ENCODE measurements around the gene GALM.

The GALM gene

GRCh38 chr2:38718601-38719000 is 52.7 kb downstream of the GALM start:
- H3K36me3 ChIP-seq (ENCODE audit: control insufficient read depth in 1 of 2, insufficient read depth in 2 of 2, low read length in 2 of 2), result no peaks in the 10 kb centered on the region
- no peak overlapping the region for H3K27ac ChIP-seq (ENCODE audit: low read length)
- H3K27me3 ChIP-seq (ENCODE audit: low read depth, low read length), result no peaks in the 10 kb centered on the region
- peaks cover 0 to 4% of the 10 kb centered on the region in 2 donors for H3K4me1 ChIP-seq (ENCODE audit: control insufficient read depth in 1 of 2, insufficient read depth in 2 of 2, low read length in 2 of 2)
- H3K9me3 ChIP-seq (ENCODE audit: control insufficient read depth in 1 of 2, low read length in 2 of 2), result no peaks in the 10 kb centered on the region
- no peak overlapping the region for H3K4me3 ChIP-seq (ENCODE audit: low read depth in 1 of 2, low read length in 2 of 2)

- Histone ChIP-seq H3K9me3 (ENCODE audit: control insufficient read depth in 1 of 2, low read length in 2 of 2) (no peaks in the 10 kb centered on the region), H3K36me3 (ENCODE audit: control insufficient read depth in 1 of 2, insufficient read depth in 2 of 2, low read length in 2 of 2) (no peaks in the 10 kb centered on the region), H3K4me1 (ENCODE audit: control insufficient read depth in 1 of 2, insufficient read depth in 2 of 2, low read length in 2 of 2) (peaks cover 0 to 4% of the 10 kb centered on the region in 2 donors), H3K27me3 (ENCODE audit: low read depth, low read length) (no peaks in the 10 kb centered on the region), H3K27ac (ENCODE audit: low read length) (no peak overlapping the region), H3K4me3 (ENCODE audit: low read depth in 1 of 2, low read length in 2 of 2) (no peak overlapping the region)
These were observed 53.8 kb downstream of the GALM start for GRCh38 chr2:38719706-38720105.

GRCh38 chr2:38720613-38721241 is 54.8 kb downstream of the GALM start:
- peak overlapping the region; percentile 2 for H3K27ac ChIP-seq (ENCODE audit: low read length)
- H3K36me3 ChIP-seq (ENCODE audit: control insufficient read depth in 1 of 2, insufficient read depth in 2 of 2, low read length in 2 of 2), result no peaks in the 10 kb centered on the region
- H3K9me3 ChIP-seq (ENCODE audit: control insufficient read depth in 1 of 2, low read length in 2 of 2), result no peaks in the 10 kb centered on the region
- no peaks in the 10 kb centered on the region for H3K27me3 ChIP-seq (ENCODE audit: low read depth, low read length)
- no peak overlapping the region for H3K4me3 ChIP-seq (ENCODE audit: low read depth in 1 of 2, low read length in 2 of 2)
- peaks cover 0 to 4% of the 10 kb centered on the region in 2 donors for H3K4me1 ChIP-seq (ENCODE audit: control insufficient read depth in 1 of 2, insufficient read depth in 2 of 2, low read length in 2 of 2)

GRCh38 chr2:38722271-38723061 is 56.6 kb downstream of the GALM start:
- Histone ChIP-seq H3K4me1 (ENCODE audit: control insufficient read depth in 1 of 2, insufficient read depth in 2 of 2, low read length in 2 of 2) (peaks cover 0 to 4% of the 10 kb centered on the region in 2 donors), H3K27ac (ENCODE audit: low read length) (no peak overlapping the region), H3K4me3 (ENCODE audit: low read depth in 1 of 2, low read length in 2 of 2) (no peak overlapping the region), H3K27me3 (ENCODE audit: low read depth, low read length) (no peaks in the 10 kb centered on the region), H3K36me3 (ENCODE audit: control insufficient read depth in 1 of 2, insufficient read depth in 2 of 2, low read length in 2 of 2) (no peaks in the 10 kb centered on the region), H3K9me3 (ENCODE audit: control insufficient read depth in 1 of 2, low read length in 2 of 2) (no peaks in the 10 kb centered on the region)

- H3K4me3 ChIP-seq (ENCODE audit: low read depth in 1 of 2, low read length in 2 of 2), result no peak overlapping the region
- no peak overlapping the region for H3K27ac ChIP-seq (ENCODE audit: low read length)
- H3K27me3 ChIP-seq (ENCODE audit: low read depth, low read length), result no peaks in the 10 kb centered on the region
- peaks cover 0 to 4% of the 10 kb centered on the region in 2 donors for H3K4me1 ChIP-seq (ENCODE audit: control insufficient read depth in 1 of 2, insufficient read depth in 2 of 2, low read length in 2 of 2)
- no peaks in the 10 kb centered on the region for H3K9me3 ChIP-seq (ENCODE audit: control insufficient read depth in 1 of 2, low read length in 2 of 2)
- H3K36me3 ChIP-seq (ENCODE audit: control insufficient read depth in 1 of 2, insufficient read depth in 2 of 2, low read length in 2 of 2), result no peaks in the 10 kb centered on the region
These were observed 57.3 kb downstream of the GALM start for GRCh38 chr2:38723173-38723572.

GRCh38 chr2:38727661-38728060 is 61.7 kb downstream of the GALM start:
- Histone ChIP-seq H3K27ac (ENCODE audit: low read length) (no peak overlapping the region), H3K4me3 (ENCODE audit: low read depth in 1 of 2, low read length in 2 of 2) (no peak overlapping the region), H3K9me3 (ENCODE audit: control insufficient read depth in 1 of 2, low read length in 2 of 2) (no peaks in the 10 kb centered on the region), H3K36me3 (ENCODE audit: control insufficient read depth in 1 of 2, insufficient read depth in 2 of 2, low read length in 2 of 2) (peaks cover 4 to 9% of the 10 kb centered on the region in 2 donors), H3K4me1 (ENCODE audit: control insufficient read depth in 1 of 2, insufficient read depth in 2 of 2, low read length in 2 of 2) (no peaks in the 10 kb centered on the region), H3K27me3 (ENCODE audit: low read depth, low read length) (no peaks in the 10 kb centered on the region)

GRCh38 chr2:38728694-38729093 is 62.8 kb downstream of the GALM start:
- H3K4me1 ChIP-seq (ENCODE audit: control insufficient read depth in 1 of 2, insufficient read depth in 2 of 2, low read length in 2 of 2), result no peaks in the 10 kb centered on the region

GRCh38 chr2:38731090-38731489 is 65.2 kb downstream of the GALM start:
- H3K27me3 ChIP-seq (ENCODE audit: low read depth, low read length), result no peaks in the 10 kb centered on the region

More at GRCh38 chr2:38728694-38729093, 62.8 kb downstream of the GALM start:
- H3K36me3 ChIP-seq (ENCODE audit: control insufficient read depth in 1 of 2, insufficient read depth in 2 of 2, low read length in 2 of 2), result peaks cover 12 to 16% of the 10 kb centered on the region in 2 donors
- no peak overlapping the region for H3K27ac ChIP-seq (ENCODE audit: low read length)
- H3K4me3 ChIP-seq (ENCODE audit: low read depth in 1 of 2, low read length in 2 of 2), result no peak overlapping the region
- no peaks in the 10 kb centered on the region for H3K9me3 ChIP-seq (ENCODE audit: control insufficient read depth in 1 of 2, low read length in 2 of 2)
- no peaks in the 10 kb centered on the region for H3K27me3 ChIP-seq (ENCODE audit: low read depth, low read length)

GRCh38 chr2:38731684-38732221 is 65.8 kb downstream of the GALM start:
- no peak overlapping the region for H3K4me3 ChIP-seq (ENCODE audit: low read depth in 1 of 2, low read length in 2 of 2)
- H3K27me3 ChIP-seq (ENCODE audit: low read depth, low read length), result no peaks in the 10 kb centered on the region
- H3K4me1 ChIP-seq (ENCODE audit: control insufficient read depth in 1 of 2, insufficient read depth in 2 of 2, low read length in 2 of 2), result peaks cover 0 to 9% of the 10 kb centered on the region in 2 donors
- H3K27ac ChIP-seq (ENCODE audit: low read length), result no peak overlapping the region
- no peaks in the 10 kb centered on the region for H3K9me3 ChIP-seq (ENCODE audit: control insufficient read depth in 1 of 2, low read length in 2 of 2)
- peaks cover 14 to 18% of the 10 kb centered on the region in 2 donors for H3K36me3 ChIP-seq (ENCODE audit: control insufficient read depth in 1 of 2, insufficient read depth in 2 of 2, low read length in 2 of 2)

More at GRCh38 chr2:38731090-38731489, 65.2 kb downstream of the GALM start:
- Histone ChIP-seq H3K27ac (ENCODE audit: low read length) (no peak overlapping the region), H3K4me1 (ENCODE audit: control insufficient read depth in 1 of 2, insufficient read depth in 2 of 2, low read length in 2 of 2) (peaks cover 0 to 9% of the 10 kb centered on the region in 2 donors), H3K36me3 (ENCODE audit: control insufficient read depth in 1 of 2, insufficient read depth in 2 of 2, low read length in 2 of 2) (peaks cover 14 to 18% of the 10 kb centered on the region in 2 donors), H3K4me3 (ENCODE audit: low read depth in 1 of 2, low read length in 2 of 2) (no peak overlapping the region), H3K9me3 (ENCODE audit: control insufficient read depth in 1 of 2, low read length in 2 of 2) (no peaks in the 10 kb centered on the region)

- peaks cover 0 to 15% of the 10 kb centered on the region in 2 donors for H3K4me1 ChIP-seq (ENCODE audit: control insufficient read depth in 1 of 2, insufficient read depth in 2 of 2, low read length in 2 of 2)
- no peaks in the 10 kb centered on the region for H3K27me3 ChIP-seq (ENCODE audit: low read depth, low read length)
- peaks cover 14 to 18% of the 10 kb centered on the region in 2 donors for H3K36me3 ChIP-seq (ENCODE audit: control insufficient read depth in 1 of 2, insufficient read depth in 2 of 2, low read length in 2 of 2)
- H3K27ac ChIP-seq (ENCODE audit: low read length), result no peak overlapping the region
- no peak overlapping the region for H3K4me3 ChIP-seq (ENCODE audit: low read depth in 1 of 2, low read length in 2 of 2)
- no peaks in the 10 kb centered on the region for H3K9me3 ChIP-seq (ENCODE audit: control insufficient read depth in 1 of 2, low read length in 2 of 2)
These were observed 67.5 kb downstream of the GALM start for GRCh38 chr2:38733300-38733971.
